IPS-NIHi11 (cell line): ENCODE results near the gene SLC25A25.
A peak's percentile ranks its signal among the peaks of the same experiment; 100 is the strongest.
"Not testable (repeated sequence)": the region's sequence is repeated elsewhere in the genome, so short reads cannot be mapped to it uniquely, and the experiment has no call there.

Experiments used
- DNase-seq: peaks from one replicate; pipeline ENCODE4 v3.0.0; 2012; ENCODE audit warnings: mixed read lengths, low spot score

SLC25A25 gene

GRCh38 chr9:128124873-128125579 lies 57.0 kb downstream of the SLC25A25 start:
- DNase-seq, result peak; percentile 54

- DNase-seq, result no peak
Observed at GRCh38 chr9:128125580-128126354, 57.7 kb downstream of the SLC25A25 start.

- DNase-seq, result peak; percentile 78
Observed at GRCh38 chr9:128127568-128127989, 59.5 kb downstream of the SLC25A25 start, which contains the start of gene PTGES2. Gene PTGES2, minus strand, starts transcription at chr9:128127729. Its CDS starts 12 bp downstream, at chr9:128127717.

- peak; percentile 86 for DNase-seq
Observed at GRCh38 chr9:128127990-128128835, 60.2 kb downstream of the SLC25A25 start.

GRCh38 chr9:128128836-128129590 lies 61.0 kb downstream of the SLC25A25 start:
- DNase-seq, result no peak

GRCh38 chr9:128129976-128130590 lies 62.1 kb downstream of the SLC25A25 start:
- DNase-seq, result not testable (repeated sequence)

- DNase-seq, result not testable (repeated sequence)
Observed at GRCh38 chr9:128130651-128131050, 62.6 kb downstream of the SLC25A25 start.

- not testable (repeated sequence) for DNase-seq
Observed at GRCh38 chr9:128131346-128131745, 63.3 kb downstream of the SLC25A25 start.

- not testable (repeated sequence) for DNase-seq
Observed at GRCh38 chr9:128132139-128132538, 64.1 kb downstream of the SLC25A25 start.

GRCh38 chr9:128135561-128135960 lies 67.5 kb downstream of the SLC25A25 start:
- DNase-seq, result not testable (repeated sequence)

- no peak for DNase-seq
Observed at GRCh38 chr9:128136816-128137793, 69.1 kb downstream of the SLC25A25 start.

GRCh38 chr9:128138001-128138400 lies 70.0 kb downstream of the SLC25A25 start:
- no peak for DNase-seq

- DNase-seq, result no peak
Observed at GRCh38 chr9:128139621-128140020, 71.6 kb downstream of the SLC25A25 start.

GRCh38 chr9:128141604-128142003 lies 73.6 kb downstream of the SLC25A25 start:
- DNase-seq, result no peak

- no peak for DNase-seq
Observed at GRCh38 chr9:128142061-128142460, 74.0 kb downstream of the SLC25A25 start.

- no peak for DNase-seq
Observed at GRCh38 chr9:128142596-128142995, 74.6 kb downstream of the SLC25A25 start.

- no peak for DNase-seq
Observed at GRCh38 chr9:128143525-128144238, 75.7 kb downstream of the SLC25A25 start.

- no peak for DNase-seq
Observed at GRCh38 chr9:128144239-128145181, 76.5 kb downstream of the SLC25A25 start.
